IPS-20b (cell line): ENCODE results near the gene TPI1.

Experiments used
- H3K27ac ChIP-seq: one replicate; pipeline ENCODE4 v1.5.1; 2013; ENCODE audit warnings: low read length
- H3K27me3 ChIP-seq: 2 replicates; pipeline ENCODE4 v1.6.1; 2013; ENCODE audit warnings: mild to moderate bottlenecking, low read length, inconsistent platforms; ENCODE audit not compliant: insufficient read depth
- H3K36me3 ChIP-seq: 2 replicates; pipeline ENCODE4 v1.6.1; 2013; ENCODE audit warnings: low read depth, mild to moderate bottlenecking, inconsistent platforms, low read length, moderate library complexity; ENCODE audit not compliant: insufficient read depth
- H3K4me1 ChIP-seq: 2 replicates; pipeline ENCODE4 v1.6.1; 2013; ENCODE audit warnings: mild to moderate bottlenecking, control low read depth, inconsistent platforms, low read length, moderate library complexity; ENCODE audit not compliant: insufficient read depth
- H3K4me3 ChIP-seq: 2 replicates; pipeline ENCODE4 v1.5.1; 2013; ENCODE audit warnings: mild to moderate bottlenecking, low read length, inconsistent platforms
- H3K9ac ChIP-seq: 2 replicates; pipeline ENCODE4 v1.6.1; 2013; ENCODE audit warnings: low read depth, mild to moderate bottlenecking, inconsistent platforms, low read length, moderate library complexity
- H3K9me3 ChIP-seq: 2 replicates; pipeline ENCODE4 v1.6.1; 2013; ENCODE audit warnings: mild to moderate bottlenecking, low read depth, low read length, inconsistent platforms; ENCODE audit not compliant: insufficient read depth

The TPI1 gene

DNA sequence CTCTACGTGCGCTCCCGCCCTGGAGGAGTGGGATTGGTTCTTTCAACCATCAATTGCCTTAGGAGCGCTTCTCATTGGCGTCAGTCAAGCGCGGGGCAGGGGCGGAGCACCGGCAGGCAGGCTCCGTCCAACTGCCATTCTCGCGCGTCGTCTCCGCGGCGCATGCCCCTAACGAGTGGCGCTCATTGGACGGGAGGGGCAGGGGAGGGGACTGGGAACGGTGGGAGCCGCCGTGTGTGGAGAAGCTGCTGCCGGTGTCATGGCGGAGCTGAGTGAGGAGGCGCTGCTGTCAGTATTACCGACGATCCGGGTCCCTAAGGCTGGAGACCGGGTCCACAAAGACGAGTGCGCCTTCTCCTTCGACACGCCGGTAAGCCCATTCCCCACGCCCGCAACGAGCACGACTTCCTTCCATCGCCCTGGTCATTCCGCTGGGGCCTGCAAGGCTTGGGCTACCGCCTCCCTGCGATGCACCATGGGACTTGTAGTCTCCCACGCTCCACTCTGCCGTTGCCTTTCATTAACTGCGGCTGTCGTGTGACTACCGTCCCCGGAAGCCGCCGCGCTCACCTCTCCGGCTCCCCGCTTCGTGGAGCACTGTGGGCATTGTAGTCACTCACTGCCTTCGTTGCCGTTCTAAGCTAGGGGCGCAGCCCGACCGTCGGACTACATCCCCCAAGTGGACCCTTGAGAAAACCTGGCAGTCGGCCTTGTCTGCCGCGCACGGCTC is 15.2 kb upstream of the TPI1 start, which contains the start of gene USP5:
TSS of gene USP5 (plus strand) at position 230 of the 730 bp plus-strand sequence. CDS start at position 260, 30 bp downstream.
- Histone ChIP-seq H3K9me3 (no peaks in the 10 kb centered on the region), H3K4me3 (peak within 1 kb of the TSS; percentile 77), H3K4me1 (peaks cover 9% of the 10 kb centered on the region; the same call in 1 of the 2 replicates), H3K27me3 (no peaks in the 10 kb centered on the region), H3K9ac (peak within 1 kb of the TSS; percentile 89), H3K36me3 (peaks cover 53% of the 10 kb centered on the region), H3K27ac (peak within 1 kb of the TSS; percentile 80)

DNA sequence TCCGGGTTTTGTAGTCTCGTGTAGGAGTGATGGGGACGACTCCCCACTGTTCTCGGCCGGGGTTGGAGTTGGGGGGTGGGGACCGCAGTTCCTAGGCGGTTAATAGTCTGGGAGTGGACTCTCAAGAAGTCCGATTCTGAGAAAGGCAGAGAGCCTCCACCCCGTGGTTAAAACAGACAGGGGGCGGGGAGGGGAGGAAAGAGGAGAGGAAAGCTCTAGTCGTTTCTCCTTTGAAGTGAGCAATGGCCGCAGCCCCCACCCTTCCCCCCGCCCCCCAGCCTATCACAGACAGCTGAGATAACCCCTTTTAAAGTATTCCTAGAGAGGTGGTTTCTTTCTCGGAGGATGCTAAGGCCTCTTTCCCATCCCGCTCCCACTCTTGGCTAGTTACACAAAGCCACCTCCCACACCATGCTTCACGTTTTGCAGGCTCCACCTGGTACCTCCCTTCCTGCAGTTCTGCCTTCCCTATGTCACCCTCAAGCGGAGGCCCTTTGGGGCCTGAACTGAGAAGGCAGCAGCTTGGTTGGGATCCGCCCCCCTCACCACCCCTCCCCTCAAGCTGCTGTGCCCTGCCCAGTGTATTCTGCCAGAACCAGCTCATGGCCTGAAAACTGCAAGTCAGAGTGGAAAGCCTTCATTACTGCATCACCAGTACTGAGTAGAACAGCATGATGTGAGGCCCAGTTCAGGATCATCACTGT is 14.5 kb upstream of the TPI1 start:
- Histone ChIP-seq H3K36me3 (peaks cover 53% of the 10 kb centered on the region), H3K27ac (no peak overlapping the region), H3K9me3 (no peaks in the 10 kb centered on the region)

DNA sequence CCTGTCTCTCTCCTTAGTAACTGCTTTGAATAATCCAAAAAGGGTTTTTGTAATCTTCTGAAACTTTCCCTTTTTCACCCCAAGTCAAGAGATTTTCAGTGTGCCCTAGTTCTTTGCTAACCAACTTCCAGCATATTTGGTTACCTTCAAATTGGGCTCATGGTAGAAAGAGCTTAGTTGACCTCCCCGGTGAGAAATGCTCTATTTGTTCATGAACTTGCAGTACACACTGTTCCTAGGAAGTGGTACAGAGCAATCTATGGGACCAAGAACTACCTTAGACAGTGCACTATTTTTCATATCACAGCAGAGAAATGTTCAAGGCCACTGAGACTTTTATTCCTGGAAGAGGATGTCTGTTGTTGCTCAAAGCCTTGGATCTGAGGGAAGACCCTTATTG is 13.7 kb upstream of the TPI1 start:
- H3K36me3 ChIP-seq = peaks cover 55% of the 10 kb centered on the region
- no peak overlapping the region for H3K27ac ChIP-seq
- H3K4me1 ChIP-seq = peaks cover 9% of the 10 kb centered on the region; the same call in 1 of the 2 replicates
- peak overlapping the region; percentile 75; the same call in 1 of the 2 replicates for H3K9ac ChIP-seq
- peak overlapping the region; percentile 77; the same call in 1 of the 2 replicates for H3K4me3 ChIP-seq
- no peaks in the 10 kb centered on the region for H3K9me3 ChIP-seq
- no peaks in the 10 kb centered on the region for H3K27me3 ChIP-seq

More for the DNA sequence above, 14.5 kb upstream of the TPI1 start:
- Histone ChIP-seq H3K27me3 (no peaks in the 10 kb centered on the region), H3K4me3 (peak overlapping the region; percentile 77), H3K4me1 (peaks cover 9% of the 10 kb centered on the region; the same call in 1 of the 2 replicates), H3K9ac (peak overlapping the region; percentile 75; the same call in 1 of the 2 replicates)

DNA sequence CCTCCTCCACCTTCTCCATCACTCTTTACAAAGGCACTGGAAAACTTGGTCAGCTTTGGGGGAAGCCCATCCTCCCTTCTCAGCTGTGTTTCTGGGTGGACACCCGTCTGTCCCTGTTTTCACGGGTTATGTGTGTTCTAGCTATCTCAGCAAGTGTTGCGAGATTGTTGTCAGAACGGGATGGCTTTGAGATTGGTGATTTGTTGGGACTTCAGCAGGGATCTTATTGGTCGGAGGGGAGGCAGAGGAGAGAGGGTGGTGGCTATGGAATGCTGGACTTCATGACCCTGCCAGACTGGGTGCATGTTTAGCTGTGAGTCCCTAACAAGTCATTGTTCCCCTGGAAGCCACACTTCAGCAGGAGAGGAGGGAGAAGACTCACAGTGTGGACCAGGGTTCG is 13.3 kb upstream of the TPI1 start:
- H3K4me3 ChIP-seq = no peak overlapping the region
- peaks cover 55% of the 10 kb centered on the region for H3K36me3 ChIP-seq
- no peak overlapping the region for H3K9ac ChIP-seq
- H3K27me3 ChIP-seq = no peaks in the 10 kb centered on the region
- no peaks in the 10 kb centered on the region for H3K9me3 ChIP-seq
- H3K27ac ChIP-seq = no peak overlapping the region
- peaks cover 9% of the 10 kb centered on the region; the same call in 1 of the 2 replicates for H3K4me1 ChIP-seq

DNA sequence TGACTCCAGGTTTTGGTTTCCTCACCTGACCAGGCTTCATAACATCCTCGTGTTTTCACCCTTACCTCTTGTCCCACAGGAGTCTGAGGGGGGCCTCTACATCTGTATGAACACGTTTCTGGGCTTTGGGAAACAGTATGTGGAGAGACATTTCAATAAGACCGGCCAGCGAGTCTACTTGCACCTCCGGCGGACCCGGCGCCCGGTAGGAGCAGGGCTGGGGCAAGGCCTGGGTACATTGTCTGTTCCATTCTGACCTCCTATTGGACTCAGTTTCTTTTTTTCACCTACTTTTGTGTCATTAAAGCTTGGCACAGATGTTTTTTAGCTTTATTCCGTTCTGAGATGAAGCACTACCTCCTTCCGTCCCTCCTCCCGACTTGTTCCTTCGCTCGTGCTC is 12.0 kb upstream of the TPI1 start:
- Histone ChIP-seq H3K27me3 (no peaks in the 10 kb centered on the region), H3K9ac (no peak overlapping the region), H3K9me3 (no peaks in the 10 kb centered on the region), H3K4me1 (peaks cover 8% of the 10 kb centered on the region; the same call in 1 of the 2 replicates), H3K36me3 (peaks cover 55% of the 10 kb centered on the region), H3K27ac (no peak overlapping the region), H3K4me3 (no peak overlapping the region)

DNA sequence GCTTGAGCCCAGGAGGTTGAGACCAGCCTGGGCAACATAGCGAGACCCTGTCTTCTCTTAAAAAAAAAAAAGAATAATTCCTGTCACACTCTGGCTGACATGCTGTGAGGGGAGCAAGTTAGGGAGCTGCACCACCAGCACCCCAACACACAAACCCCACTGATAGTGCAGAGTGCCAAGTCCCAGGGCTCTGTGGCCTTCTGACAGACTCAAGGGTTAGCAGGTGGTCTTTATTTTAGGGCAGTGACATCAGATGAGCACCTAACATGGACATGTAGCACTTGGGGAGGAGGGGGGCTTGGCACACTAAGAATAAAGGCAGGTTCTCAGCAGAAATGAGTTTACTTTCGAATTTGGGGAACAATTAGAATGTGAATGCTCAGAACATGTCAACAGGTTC is 8.5 kb upstream of the TPI1 start:
- H3K9me3 ChIP-seq = no peaks in the 10 kb centered on the region
- no peaks in the 10 kb centered on the region for H3K27me3 ChIP-seq
- H3K9ac ChIP-seq = no peak overlapping the region
- H3K36me3 ChIP-seq = peaks cover 90% of the 10 kb centered on the region
- no peak overlapping the region for H3K4me3 ChIP-seq
- H3K4me1 ChIP-seq = no peaks in the 10 kb centered on the region
- H3K27ac ChIP-seq = no peak overlapping the region

DNA sequence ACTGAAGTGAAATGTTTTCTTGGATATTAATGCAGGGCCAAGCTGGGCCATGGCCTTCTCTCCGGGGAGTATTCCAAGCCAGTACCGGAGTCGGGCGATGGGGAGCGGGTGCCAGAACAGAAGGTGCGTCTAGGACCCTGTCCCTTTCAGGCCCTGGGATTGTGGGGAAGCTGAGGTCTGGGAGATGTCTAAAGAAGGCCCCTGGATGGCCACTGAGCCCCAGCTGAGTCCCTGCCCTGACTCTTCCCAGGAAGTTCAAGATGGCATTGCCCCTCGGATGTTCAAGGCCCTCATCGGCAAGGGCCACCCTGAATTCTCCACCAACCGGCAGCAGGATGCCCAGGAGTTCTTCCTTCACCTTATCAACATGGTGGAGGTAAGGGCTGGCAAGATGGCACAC is 7.2 kb upstream of the TPI1 start:
- H3K4me3 ChIP-seq = no peak overlapping the region
- H3K9ac ChIP-seq = no peak overlapping the region
- H3K27me3 ChIP-seq = no peaks in the 10 kb centered on the region
- no peaks in the 10 kb centered on the region for H3K4me1 ChIP-seq
- no peak overlapping the region for H3K27ac ChIP-seq
- peaks cover 99% of the 10 kb centered on the region for H3K36me3 ChIP-seq
- no peaks in the 10 kb centered on the region for H3K9me3 ChIP-seq

DNA sequence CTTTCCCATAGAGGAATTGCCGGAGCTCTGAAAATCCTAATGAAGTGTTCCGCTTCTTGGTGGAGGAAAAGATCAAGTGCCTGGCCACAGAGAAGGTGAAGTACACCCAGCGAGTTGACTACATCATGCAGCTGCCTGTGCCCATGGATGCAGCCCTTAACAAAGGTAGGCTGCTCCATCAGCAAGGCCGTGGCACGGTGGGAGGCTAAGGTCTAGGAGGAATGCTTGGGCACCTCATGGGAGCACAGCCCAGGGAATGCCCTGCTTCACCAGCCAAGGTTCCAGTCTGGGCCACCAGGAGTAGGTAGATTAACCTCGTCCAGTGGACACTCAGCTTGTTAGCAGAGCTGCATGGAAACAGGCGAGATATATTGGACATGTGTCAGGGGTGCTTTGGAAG is 6.4 kb upstream of the TPI1 start:
- no peaks in the 10 kb centered on the region for H3K27me3 ChIP-seq
- H3K36me3 ChIP-seq = peaks cover 96% of the 10 kb centered on the region
- no peaks in the 10 kb centered on the region for H3K9me3 ChIP-seq
- no peak overlapping the region for H3K9ac ChIP-seq
- no peaks in the 10 kb centered on the region for H3K4me1 ChIP-seq
- H3K4me3 ChIP-seq = no peak overlapping the region
- no peak overlapping the region for H3K27ac ChIP-seq

DNA sequence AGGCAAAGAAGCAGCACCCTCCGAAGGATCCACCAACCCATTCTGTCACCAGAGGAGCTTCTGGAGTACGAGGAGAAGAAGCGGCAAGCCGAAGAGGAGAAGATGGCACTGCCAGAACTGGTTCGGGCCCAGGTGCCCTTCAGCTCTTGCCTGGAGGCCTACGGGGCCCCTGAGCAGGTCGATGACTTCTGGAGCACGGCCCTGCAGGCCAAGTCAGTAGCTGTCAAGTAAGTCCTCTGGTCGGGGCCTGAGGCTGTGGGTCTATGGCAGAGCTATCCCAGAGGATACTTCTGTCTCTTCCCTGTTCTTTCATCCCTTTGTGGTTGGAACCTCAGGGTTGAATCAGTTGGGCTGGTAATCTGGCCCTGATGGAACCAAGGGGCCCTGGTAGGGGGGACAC is 5.9 kb upstream of the TPI1 start:
- Histone ChIP-seq H3K4me3 (no peak overlapping the region), H3K27ac (no peak overlapping the region), H3K4me1 (peaks cover 1% of the 10 kb centered on the region; the same call in 1 of the 2 replicates), H3K9ac (no peak overlapping the region), H3K36me3 (peaks cover 92% of the 10 kb centered on the region), H3K9me3 (no peaks in the 10 kb centered on the region), H3K27me3 (no peaks in the 10 kb centered on the region)

DNA sequence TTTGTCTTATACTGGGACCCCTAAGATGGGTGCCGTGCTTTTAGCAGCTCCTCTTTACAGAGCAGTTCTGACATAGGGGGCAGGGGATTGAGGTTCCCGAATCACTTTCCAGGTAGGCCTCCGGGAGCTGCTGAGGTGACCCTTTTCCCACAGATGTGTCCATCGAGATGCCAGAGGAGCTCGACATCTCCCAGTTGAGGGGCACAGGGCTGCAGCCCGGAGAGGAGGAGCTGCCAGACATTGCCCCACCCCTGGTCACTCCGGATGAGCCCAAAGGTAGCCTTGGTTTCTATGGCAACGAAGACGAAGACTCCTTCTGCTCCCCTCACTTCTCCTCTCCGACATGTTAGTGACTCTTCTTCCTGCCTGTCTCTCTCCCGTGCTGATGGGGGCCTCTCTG is 4.3 kb upstream of the TPI1 start:
- Histone ChIP-seq H3K4me3 (no peak overlapping the region), H3K36me3 (peaks cover 76% of the 10 kb centered on the region), H3K27me3 (no peaks in the 10 kb centered on the region), H3K4me1 (peaks cover 7% of the 10 kb centered on the region; the same call in 1 of the 2 replicates), H3K9me3 (no peaks in the 10 kb centered on the region), H3K27ac (no peak overlapping the region), H3K9ac (no peak overlapping the region)

DNA sequence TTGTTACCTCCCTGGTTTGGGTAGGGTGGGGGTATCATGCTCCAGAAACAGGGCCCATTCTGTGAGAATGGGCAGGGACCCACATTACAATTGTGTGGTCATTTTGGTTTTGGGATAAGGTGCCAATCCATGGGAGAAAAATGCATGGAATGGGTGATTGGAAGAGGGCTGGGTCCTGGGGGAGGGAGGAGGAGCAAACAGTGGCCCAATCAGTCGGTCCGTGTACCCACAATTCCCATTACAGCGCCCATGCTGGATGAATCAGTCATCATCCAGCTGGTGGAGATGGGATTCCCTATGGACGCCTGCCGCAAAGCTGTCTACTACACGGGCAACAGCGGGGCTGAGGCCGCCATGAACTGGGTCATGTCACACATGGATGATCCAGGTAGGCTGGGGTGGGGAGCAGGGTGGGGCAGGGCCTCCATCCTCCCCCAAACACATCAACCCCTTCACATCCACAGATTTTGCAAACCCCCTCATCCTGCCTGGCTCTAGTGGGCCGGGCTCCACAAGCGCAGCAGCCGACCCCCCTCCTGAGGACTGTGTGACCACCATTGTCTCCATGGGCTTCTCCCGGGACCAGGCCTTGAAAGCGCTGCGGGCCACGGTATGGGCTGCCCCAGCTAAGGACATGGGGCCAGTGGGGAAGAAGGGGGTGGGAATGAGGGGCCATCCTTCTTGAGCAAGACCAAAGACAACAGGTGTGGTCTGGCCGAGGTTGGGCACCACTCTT is 3.6 kb upstream of the TPI1 start:
- peaks cover 7% of the 10 kb centered on the region; the same call in 1 of the 2 replicates for H3K4me1 ChIP-seq
- no peak overlapping the region for H3K4me3 ChIP-seq
- peaks cover 70% of the 10 kb centered on the region for H3K36me3 ChIP-seq
- no peaks in the 10 kb centered on the region for H3K27me3 ChIP-seq
- H3K27ac ChIP-seq = no peak overlapping the region
- H3K9ac ChIP-seq = no peak overlapping the region
- H3K9me3 ChIP-seq = no peaks in the 10 kb centered on the region
